Measurements from ENCODE around the gene PEPD.

Gene PEPD

DNA sequence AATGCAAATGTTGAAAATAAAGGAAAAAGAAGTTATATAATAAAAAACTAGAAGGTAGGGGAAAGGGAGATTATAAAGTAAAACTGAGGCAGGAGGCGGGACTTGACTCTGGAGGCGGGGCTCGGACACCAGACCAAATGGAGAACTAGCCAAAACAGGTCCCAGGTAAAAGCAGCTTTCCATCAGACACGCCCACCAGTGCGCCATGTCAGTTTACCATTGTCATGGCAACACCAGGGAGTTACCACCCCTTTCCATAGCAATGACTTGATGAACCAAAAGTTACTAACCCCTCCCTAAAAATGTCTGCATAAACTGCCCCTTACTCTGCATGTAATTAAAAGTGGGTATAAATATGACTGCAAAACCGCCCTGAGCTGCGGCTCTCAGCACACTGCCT lies 70.9 kb downstream of the PEPD start:
- H3K4me3 ChIP-seq (ENCODE audit: low read depth, low read length): no peak overlapping the region
- TF ChIP-seq, protein P1, sequence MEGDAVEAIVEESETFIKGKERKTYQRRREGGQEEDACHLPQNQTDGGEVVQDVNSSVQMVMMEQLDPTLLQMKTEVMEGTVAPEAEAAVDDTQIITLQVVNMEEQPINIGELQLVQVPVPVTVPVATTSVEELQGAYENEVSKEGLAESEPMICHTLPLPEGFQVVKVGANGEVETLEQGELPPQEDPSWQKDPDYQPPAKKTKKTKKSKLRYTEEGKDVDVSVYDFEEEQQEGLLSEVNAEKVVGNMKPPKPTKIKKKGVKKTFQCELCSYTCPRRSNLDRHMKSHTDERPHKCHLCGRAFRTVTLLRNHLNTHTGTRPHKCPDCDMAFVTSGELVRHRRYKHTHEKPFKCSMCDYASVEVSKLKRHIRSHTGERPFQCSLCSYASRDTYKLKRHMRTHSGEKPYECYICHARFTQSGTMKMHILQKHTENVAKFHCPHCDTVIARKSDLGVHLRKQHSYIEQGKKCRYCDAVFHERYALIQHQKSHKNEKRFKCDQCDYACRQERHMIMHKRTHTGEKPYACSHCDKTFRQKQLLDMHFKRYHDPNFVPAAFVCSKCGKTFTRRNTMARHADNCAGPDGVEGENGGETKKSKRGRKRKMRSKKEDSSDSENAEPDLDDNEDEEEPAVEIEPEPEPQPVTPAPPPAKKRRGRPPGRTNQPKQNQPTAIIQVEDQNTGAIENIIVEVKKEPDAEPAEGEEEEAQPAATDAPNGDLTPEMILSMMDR (IDR thresholded peaks at IDR 0.05; ENCODE audit: insufficient read depth, low read length, missing control alignments): no peak
- DNase-seq (ENCODE audit: low read depth, low spot score): no peak
- POLR2A ChIA-PET: no interaction called here
- CTCF ChIA-PET: no interaction called here

DNA sequence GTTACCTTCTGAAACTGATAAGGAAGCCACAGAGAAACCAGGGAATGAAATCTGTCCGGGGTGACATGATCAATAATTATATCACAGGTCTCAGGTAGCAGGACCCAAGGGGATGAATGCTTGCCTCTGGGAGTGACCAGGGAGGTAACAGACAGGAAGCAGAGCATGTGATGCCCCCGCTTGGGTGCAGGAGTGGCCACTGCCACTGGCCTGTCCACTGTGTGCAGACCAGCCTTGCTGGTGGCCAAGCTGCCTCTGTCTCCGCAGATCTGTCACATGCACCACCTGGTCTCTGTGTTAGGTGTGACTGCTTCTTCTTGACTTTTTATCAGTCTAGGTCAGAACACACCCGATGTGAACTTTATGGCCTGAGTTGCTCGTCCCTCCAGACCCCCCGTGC lies 71.8 kb downstream of the PEPD start:
- CTCF ChIA-PET: interaction anchor here (3.5 kb wide), 1 partner anchor 321 kb away, joined by 14 read pairs; no protein-coding TSS in a partner anchor
- no peak for DNase-seq (ENCODE audit: low read depth, low spot score)
- TF ChIP-seq, protein P1 (IDR thresholded peaks at IDR 0.05; ENCODE audit: insufficient read depth, low read length, missing control alignments): no peak
- POLR2A ChIA-PET: no interaction called here
- no peak overlapping the region for H3K4me3 ChIP-seq (ENCODE audit: low read depth, low read length)

DNA sequence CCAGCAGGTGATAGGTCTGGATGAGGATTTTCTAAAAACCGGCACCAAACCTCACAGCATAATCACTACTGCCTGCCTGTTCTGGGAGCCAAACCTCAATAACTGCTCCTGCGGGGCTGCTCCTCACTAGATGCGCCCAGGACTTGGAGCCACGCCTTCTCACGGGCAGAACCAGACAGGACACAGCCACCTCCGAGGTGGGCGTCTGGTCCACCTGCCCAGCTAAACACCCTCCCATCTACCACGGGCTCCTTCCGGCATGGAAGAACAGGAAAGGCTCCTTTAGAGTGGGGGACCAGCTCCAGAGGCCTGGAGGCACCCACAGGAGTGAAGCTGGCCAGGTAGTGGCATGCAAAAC lies 73.5 kb downstream of the PEPD start:
- DNase-seq (ENCODE audit: low read depth, low spot score): no peak
- POLR2A ChIA-PET: no interaction called here
- no peak overlapping the region for H3K4me3 ChIP-seq (ENCODE audit: low read depth, low read length)
- TF ChIP-seq, protein P1 (IDR thresholded peaks at IDR 0.05; ENCODE audit: insufficient read depth, low read length, missing control alignments): no peak
- CTCF ChIA-PET: interaction anchor here (1.7 to 3.5 kb wide), 2 partner anchors 17 to 323 kb away, joined by 8 to 14 read pairs; no protein-coding TSS in a partner anchor

DNA sequence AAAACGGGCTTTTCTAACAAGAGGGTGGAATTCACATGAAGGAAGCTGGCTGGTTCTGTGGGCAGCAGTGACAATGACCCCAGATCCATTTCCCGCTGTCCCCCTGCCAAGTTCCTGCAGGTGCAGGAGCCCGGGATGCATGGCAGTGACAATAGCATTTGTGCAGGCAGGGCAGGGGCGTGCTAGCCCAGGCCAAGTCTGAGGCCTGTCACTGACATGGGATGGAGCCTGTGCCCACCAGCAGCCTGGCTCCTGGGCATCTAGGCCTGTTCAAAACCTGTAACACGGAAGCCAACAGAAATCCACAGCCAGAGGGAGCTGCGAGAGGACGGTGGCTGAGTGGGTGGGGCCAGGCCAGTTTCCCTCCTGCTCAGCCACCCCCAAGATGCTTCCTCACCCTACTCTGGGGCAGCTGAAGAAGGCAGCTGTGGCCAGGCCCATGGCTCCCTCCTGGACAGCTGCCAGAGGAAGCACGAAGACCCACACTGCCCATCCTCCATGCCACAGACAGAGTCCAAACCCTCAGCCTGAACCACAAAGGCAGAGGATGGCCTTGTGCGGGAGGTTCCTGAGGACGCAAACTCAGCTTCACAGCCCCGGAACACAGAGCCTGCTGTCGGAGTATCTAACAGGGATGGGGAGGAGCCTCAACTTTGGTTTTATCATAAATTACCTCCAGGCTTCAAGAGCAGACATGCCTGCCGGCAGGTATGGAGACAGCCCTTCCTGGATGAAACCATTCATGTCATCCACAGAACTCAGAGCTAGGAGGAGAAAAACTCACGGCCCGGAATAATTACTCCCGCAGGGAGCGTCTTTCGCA lies 74.0 kb downstream of the PEPD start:
- CTCF ChIA-PET: interaction anchor here (1.7 to 3.5 kb wide), 2 partner anchors 17 to 324 kb away, joined by 8 to 14 read pairs; no protein-coding TSS in a partner anchor
- no peak overlapping the region for H3K4me3 ChIP-seq (ENCODE audit: low read depth, low read length)
- DNase-seq (ENCODE audit: low read depth, low spot score): no peak
- TF ChIP-seq, protein P1 (IDR thresholded peaks at IDR 0.05; ENCODE audit: insufficient read depth, low read length, missing control alignments): no peak
- POLR2A ChIA-PET: no interaction called here

DNA sequence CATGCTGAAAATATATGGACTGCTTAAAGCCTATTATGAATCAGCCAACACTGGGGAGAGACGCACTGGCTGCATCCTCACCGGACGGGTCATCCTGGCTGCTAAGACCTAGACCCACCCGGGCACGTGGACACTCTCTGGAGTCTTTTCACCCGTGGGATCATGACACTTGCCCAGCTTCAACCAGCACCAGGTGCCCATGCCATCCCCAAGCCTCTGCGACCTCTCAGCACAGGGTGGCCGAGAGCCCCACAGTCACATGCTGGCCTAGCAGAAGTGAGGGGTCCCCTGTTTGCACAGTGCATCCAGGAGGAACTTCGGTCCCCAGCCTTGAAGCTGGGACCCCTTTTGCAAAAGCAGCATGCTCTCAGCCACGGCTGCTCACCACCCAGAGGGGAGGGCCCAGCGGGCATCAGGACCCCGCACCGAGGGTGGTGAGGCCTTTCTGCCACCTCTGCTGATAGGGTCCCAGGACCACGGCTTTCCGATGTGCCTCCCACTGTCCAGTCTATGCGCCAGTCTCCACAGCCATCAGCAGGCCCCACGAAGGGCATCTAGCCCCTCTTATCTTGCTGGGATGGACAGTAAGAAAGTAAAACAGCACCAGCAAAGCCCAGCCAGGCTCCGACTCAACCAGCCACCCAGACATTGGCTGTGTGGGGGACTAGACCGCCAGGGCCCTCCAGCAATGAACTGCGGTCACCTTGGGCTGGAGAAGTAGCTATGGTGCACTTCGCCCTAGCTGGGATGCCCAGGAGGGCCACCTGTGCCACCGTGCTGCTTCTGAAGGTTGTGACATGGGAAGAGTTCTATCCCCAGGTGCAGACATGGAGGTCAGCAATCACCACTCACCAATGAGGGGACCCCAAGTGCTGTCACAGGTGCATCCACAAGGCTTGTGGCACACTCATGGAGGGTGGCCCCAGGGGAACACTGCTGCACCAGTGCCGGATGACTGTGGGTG lies 75.0 kb downstream of the PEPD start:
- ChIA-PET POLR2A (no interaction called here), CTCF (interaction anchor here (1.6 to 3.5 kb wide), 4 partner anchors 14 to 325 kb away, joined by 6 to 14 read pairs (median 9); no protein-coding TSS in a partner anchor)
- no peak overlapping the region for H3K4me3 ChIP-seq (ENCODE audit: low read depth, low read length)
- TF ChIP-seq, protein P1 (IDR thresholded peaks at IDR 0.05; ENCODE audit: insufficient read depth, low read length, missing control alignments): no peak
- no peak for DNase-seq (ENCODE audit: low read depth, low spot score)
